CD4-positive, alpha-beta T cell treated with Interleukin-10 for 1 hour (primary cell): Measurements from ENCODE around the gene DNM3.
"Not testable (repeated sequence)": the region's sequence is repeated elsewhere in the genome, so short reads cannot be mapped to it uniquely, and the experiment has no call there.

Source experiments
- DNase-seq: peaks from one replicate; pipeline ENCODE4 v3.0.0-alpha.2; 2020

The DNM3 gene

GRCh38 chr1:172051898-172052297 is 210.6 kb downstream of the DNM3 start:
- no peak for DNase-seq

DNA sequence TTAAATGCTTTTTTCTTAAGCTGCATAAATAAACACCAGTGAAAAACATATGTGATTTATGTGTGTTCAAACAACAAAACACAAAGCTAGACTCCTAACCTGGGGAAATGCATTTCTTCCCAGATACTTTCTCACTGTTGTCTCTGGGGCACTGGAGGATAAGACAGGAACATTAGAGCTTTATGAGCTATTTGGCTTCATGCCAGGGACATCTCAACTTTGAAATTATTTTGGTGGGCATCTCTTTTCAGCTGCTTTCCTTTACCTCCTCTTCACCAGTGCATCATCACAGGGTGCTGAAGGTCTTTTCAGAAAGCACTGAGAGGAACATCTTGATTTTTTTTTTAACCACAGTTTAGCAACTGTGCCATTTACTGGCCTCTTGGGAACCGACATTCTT is 212.9 kb downstream of the DNM3 start:
- DNase-seq = no peak

- DNase-seq = not testable (repeated sequence)
Observed at GRCh38 chr1:172055816-172056419, 214.6 kb downstream of the DNM3 start.

DNA sequence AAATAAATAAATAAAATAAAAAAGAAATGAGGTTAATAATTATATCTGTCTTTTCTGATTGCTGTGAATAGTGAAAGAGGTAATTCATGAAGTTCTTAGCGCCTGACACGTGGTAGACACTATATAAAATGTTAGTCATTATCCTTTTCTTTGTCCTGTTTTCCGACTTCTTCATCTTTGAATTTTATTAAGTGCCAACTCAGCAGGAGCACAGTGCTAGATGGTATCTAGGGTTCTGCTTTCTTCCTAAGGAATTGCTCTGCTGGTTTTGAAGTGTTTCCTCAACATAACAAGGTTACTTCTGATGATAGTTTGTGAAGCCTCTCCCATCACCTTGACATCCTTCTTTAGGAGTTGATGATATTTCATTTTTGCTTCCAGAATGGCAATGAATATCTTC is 227.0 kb downstream of the DNM3 start:
- no peak for DNase-seq

- DNase-seq = no peak
Observed at GRCh38 chr1:172069051-172069450, 227.8 kb downstream of the DNM3 start.

DNA sequence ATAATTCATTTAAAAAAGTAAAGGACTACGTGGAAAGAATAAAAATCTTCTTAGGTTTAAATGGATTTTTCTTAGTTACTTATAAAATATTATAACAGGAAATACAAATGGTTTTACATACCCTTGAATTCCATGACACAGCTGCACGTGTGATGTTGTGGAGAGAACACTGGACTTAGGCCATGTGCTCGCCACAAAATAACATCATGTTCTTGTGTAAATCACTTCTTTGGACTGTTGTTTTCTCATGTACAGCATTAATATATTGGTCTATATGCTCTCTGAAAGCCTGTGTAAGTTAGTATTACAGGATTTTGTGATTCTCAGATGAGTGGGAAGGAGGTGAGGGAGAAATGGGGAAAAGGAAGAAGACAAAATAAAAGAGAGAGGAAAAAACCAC is 228.2 kb downstream of the DNM3 start:
- DNase-seq = no peak

DNA sequence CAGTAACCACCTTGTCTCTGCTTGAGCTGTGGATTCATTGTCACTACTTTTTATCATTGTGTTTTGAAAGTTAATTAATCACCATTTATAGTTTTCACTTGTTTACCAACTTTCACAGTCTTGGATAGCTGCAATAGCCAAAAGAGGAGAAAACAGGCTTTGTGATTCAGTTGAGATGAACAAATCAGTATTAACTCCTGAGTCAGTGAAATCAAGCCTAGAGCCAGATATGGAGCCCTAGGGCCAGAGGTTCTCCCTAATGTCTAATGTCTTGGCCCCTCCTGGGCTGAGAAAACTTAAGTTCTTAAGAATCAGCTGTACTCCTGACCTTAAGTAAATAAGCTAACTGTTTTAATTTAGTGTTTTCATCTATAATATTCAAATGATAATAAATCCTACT is 228.8 kb downstream of the DNM3 start:
- no peak for DNase-seq

DNA sequence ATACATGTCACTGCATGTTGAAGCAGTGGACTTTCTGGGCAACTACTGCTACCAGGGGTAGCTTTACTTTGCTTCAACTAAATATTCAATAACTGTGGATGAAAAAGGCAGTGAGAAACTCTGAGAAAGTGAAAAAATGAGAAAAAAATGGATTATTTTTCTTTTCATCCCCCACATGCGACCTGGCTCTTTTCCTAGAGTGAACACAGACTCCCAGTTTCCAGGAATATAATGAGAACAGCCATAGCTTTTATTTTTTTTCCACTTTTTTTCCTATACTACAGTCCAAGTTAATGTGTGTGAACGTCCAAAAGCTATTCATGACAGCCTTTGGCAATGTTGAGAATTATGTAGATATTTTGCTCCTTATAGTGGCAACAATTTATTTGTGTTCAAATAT is 230.4 kb downstream of the DNM3 start:
- DNase-seq = no peak

DNA sequence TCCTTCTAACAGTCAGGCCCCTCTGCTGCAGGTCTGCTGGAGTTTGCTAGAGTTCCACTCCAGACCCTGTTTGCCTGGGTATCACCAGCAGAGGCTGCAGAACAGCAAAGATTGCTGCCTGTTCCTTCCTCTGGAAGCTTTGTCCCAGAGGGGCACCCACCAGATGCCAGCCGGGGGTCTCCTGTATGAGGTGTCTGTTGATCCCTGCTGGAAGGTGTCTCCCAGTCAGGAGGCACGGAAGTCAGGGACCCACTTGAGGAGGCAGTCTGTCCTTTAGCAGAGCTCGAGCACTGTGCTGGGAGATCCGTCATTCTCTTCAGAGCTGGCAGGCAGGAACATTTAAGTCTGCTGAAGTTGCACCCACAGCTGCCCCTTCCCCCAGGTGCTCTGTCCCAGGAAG is 238.6 kb downstream of the DNM3 start:
- not testable (repeated sequence) for DNase-seq

DNA sequence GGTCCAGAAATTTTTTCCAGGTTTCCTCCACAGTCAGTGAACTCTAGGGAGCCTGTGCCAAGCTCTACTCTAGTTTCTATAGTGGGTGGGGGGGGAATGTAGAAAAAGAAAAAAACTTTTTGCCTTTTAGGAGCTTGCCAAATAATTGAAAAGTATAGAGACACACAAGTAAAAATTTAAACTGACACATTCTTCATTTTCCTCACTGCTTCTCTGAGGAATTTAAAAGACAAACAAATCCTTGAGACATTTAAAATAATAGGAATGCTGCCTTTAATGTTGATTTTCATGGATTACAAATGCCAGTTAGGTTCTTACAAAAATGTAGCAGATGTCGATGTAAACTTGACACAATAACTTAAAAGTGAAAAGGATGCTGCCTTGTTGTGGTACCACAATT is 241.9 kb downstream of the DNM3 start:
- no peak for DNase-seq

DNA sequence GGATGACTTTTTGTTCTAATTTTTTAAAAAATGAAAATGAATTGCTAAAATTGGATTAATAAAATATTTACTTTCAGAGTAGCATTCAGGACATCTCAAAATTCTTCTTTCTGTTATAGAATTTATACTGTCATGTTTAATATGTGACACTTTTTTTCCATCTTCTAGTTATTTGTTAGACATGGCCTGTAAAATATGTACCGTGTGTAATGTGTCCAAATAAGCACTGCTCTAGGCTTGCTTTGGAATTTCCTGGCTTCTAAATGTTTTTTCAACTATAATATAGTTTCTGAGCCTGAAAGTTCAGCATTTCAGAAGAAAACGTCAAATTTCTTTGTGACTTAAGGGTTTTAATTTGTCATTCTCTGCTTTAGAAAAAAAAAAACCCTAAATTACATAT is 243.6 kb downstream of the DNM3 start:
- no peak for DNase-seq

GRCh38 chr1:172085317-172085716 is 244.0 kb downstream of the DNM3 start:
- no peak for DNase-seq

DNA sequence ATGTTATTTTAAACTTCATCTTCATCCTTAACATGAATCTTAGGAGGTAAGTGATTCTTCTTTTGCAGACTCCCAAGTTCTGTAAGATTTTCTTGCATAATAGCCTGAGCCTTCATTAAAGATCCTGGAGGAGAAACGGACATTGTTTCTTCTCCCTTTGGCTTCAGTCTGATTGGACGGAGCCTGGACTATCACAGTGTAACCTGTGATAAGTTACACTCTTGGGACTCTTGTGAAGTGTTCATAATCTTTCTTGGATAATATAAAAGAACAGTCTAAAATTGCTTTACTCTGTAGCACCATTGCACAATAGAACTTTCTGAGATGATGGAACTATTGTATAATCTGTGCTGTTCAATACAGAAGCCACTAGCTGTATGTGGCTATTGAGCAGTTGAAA is 244.8 kb downstream of the DNM3 start:
- no peak for DNase-seq

- DNase-seq = no peak
Observed at GRCh38 chr1:172088256-172088655, 247.0 kb downstream of the DNM3 start.

DNA sequence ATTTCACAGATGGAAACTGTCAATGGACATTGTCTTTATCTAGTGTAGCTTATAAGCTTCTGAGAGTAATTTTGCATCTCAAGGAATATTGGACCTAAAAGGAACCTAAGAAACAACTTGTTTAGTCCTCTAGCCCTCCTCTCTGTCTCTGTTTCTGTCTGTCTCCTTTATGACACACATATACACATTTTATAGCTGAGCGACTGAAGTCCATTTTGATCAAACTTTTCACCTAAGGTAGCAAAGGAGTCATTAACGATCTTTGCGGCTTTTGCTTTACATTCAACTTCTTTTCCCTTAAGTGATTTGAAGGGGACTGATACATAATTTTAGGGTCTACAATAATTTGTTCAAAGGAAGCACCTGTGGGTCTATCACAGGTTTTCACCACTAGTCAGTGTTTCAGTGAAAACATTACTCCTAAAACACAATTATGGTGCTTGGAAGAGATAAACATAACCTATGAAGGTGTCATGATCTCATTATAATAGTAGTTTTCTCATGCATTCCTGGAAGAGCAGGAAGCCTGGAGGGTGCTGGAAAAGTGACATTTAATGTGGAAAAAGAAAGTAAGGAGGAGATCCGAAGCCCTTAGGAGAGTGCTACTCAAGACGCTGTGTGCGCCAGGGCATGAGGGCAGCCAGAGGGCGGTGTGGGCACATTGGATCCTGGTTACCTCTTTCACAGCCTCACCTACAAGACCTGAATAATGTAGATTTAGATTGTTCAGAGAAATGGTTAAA is 248.6 kb downstream of the DNM3 start:
- DNase-seq = peak; percentile 68

GRCh38 chr1:172090511-172090817 is 249.2 kb downstream of the DNM3 start:
- DNase-seq = no peak

DNA sequence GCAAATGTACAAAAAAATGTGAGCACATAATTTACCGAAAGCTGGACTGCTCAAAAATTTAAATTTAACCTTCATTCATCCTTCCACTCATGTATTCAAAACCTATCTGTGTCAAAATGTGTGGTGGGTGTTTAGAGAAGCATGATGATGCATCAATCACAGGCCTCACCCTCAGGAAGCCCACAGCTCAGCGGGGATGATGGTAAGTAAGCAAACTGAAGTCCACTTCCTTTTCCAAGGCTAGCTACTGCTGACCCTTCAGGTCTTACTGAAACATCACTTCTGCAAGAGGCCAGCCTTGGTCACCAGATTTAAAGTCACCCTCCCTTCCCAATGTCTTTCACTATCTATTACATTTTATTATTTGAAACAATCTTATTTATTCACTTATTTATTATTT is 254.5 kb downstream of the DNM3 start:
- DNase-seq = no peak

DNA sequence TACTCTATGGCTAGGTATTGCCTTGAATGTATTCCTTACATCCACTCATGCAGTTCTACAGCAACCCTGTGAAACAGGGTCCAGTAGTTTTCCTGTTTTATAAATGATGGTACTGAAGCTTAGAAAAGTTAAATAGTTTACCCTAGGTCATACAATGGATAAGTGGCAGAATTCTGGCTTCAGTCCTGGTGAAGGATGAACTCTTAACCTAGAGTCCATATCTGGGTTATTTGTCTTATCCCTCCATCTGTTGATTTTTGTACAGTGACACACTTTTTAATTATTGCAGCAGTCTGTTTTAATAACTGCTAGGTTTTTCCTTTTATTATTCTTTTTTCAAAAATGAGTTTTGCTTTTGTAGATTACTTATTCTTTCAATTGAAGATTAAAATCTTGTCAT is 263.9 kb downstream of the DNM3 start:
- no peak for DNase-seq

GRCh38 chr1:172107316-172107975 is 266.1 kb downstream of the DNM3 start:
- no peak for DNase-seq

- DNase-seq = no peak
Observed at GRCh38 chr1:172108161-172108893, 267.0 kb downstream of the DNM3 start.

DNA sequence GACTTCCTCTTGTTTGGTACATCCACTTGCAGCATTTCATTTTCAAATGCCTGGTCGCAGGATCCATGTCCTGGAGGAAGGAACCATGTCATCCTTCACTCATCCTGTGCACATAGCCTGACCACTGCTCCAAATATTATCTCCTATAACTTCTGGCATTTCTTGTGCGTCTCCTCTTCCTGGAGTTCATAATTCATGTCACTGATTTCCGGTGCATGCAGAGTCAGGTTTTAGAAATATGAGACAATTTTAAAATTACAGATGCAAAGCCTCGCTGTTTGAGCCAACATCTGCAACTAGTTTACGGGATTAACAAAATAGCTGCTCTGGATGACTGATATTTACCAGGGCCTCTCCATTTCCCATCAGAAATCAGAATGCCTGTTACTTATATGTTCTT is 268.1 kb downstream of the DNM3 start:
- no peak for DNase-seq

- no peak for DNase-seq
Observed at GRCh38 chr1:172112576-172112975, 271.3 kb downstream of the DNM3 start.

- DNase-seq = peak; percentile 57
Observed at GRCh38 chr1:172117800-172118199, 276.5 kb downstream of the DNM3 start.

- no peak for DNase-seq
Observed at GRCh38 chr1:172118618-172119017, 277.3 kb downstream of the DNM3 start.
